ENCODE results near the gene TCOF1.

TCOF1 gene

DNA sequence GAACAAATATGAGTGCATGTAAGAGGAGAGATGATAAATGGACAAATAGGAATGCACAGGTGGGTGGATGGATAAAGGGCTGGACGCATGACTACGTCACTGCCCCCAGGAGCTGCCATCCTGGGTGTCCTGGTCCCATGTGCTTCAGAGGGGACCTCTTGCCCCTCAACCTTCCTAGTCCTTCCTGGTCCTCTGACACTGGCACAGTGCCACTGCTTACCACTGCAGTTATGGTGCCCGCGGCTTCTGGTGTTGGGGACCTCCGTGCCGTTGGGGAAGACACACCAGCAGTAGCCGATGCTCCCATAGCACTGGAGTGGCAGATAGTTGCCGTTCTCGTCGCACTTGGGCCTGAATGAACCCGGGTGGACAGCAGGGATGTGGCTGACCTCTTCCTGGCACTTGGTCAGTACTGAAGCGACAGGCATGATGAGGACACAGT is 45.4 kb downstream of the TCOF1 start:
- Histone ChIP-seq H3K9me2 (replicated peaks; ENCODE audit: insufficient read depth, low read length) (no peaks in the 10 kb centered on the region), H3K36me3 (ENCODE audit: low read length) (peaks cover 10% of the 10 kb centered on the region), H4K20me1 (ENCODE audit: low read depth, low read length) (no peaks in the 10 kb centered on the region), H3K27me3 (ENCODE audit: low read length) (no peaks in the 10 kb centered on the region), H3K27ac (ENCODE audit: low read depth, low read length) (no peak overlapping the region; the same call in 1 of the 2 replicates), H3K9me3 (ENCODE audit: insufficient read depth, low read length) (no peaks in the 10 kb centered on the region), H3K4me2 (ENCODE audit: low read depth, low read length, poor library complexity, severe bottlenecking) (no peak overlapping the region), H2AFZ (ENCODE audit: low read depth, low read length, severe bottlenecking) (no peak overlapping the region), H3K79me2 (ENCODE audit: insufficient read depth, low read length) (peaks cover 6% of the 10 kb centered on the region; the same call in 1 of the 2 replicates), H3F3A (ENCODE audit: insufficient read depth) (peaks cover 79% of the 10 kb centered on the region), H3K9ac (ENCODE audit: low read length) (no peak overlapping the region), H3K4me3 (ENCODE audit: insufficient read depth, low read length, poor library complexity, severe bottlenecking) (no peak overlapping the region)
- TF ChIP-seq, protein P1, sequence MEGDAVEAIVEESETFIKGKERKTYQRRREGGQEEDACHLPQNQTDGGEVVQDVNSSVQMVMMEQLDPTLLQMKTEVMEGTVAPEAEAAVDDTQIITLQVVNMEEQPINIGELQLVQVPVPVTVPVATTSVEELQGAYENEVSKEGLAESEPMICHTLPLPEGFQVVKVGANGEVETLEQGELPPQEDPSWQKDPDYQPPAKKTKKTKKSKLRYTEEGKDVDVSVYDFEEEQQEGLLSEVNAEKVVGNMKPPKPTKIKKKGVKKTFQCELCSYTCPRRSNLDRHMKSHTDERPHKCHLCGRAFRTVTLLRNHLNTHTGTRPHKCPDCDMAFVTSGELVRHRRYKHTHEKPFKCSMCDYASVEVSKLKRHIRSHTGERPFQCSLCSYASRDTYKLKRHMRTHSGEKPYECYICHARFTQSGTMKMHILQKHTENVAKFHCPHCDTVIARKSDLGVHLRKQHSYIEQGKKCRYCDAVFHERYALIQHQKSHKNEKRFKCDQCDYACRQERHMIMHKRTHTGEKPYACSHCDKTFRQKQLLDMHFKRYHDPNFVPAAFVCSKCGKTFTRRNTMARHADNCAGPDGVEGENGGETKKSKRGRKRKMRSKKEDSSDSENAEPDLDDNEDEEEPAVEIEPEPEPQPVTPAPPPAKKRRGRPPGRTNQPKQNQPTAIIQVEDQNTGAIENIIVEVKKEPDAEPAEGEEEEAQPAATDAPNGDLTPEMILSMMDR (IDR thresholded peaks at IDR 0.05; ENCODE audit: insufficient read depth, low read length, poor library complexity, severe bottlenecking), result no peak
- TF ChIP-seq EZH2phosphoT487 (conservative IDR thresholded peaks at IDR 0.05; ENCODE audit: low read length), result no peak

DNA sequence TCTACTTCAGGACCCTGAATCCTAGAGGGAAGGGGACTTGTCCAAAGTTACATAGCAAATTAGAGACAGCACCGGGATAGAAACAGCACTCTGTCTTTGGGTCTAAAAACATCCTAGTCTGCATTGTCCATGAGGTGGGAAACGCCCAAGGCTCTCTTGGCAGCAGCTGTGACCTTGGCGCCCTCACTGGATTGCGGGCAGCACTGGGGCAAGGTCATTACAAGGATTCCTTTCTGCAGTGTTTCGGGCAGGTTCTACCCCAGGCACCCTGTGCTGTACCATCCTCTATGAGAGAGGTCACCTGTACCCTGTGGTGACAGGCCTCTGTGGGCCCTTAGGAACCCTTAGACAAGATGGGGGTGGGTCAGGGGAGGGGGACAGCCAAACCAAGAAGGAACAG is 46.6 kb downstream of the TCOF1 start:
- H3K9ac ChIP-seq (ENCODE audit: low read length), result no peak overlapping the region
- H3K27ac ChIP-seq (ENCODE audit: low read depth, low read length), result no peak overlapping the region
- H3K4me2 ChIP-seq (ENCODE audit: low read depth, low read length, poor library complexity, severe bottlenecking), result no peak overlapping the region
- no peak for TF ChIP-seq EZH2phosphoT487 (conservative IDR thresholded peaks at IDR 0.05; ENCODE audit: low read length)
- TF ChIP-seq, protein P1 (IDR thresholded peaks at IDR 0.05; ENCODE audit: insufficient read depth, low read length, poor library complexity, severe bottlenecking), result no peak
- H2AFZ ChIP-seq (ENCODE audit: low read depth, low read length, severe bottlenecking), result no peak overlapping the region
- no peaks in the 10 kb centered on the region for H3K9me2 ChIP-seq (replicated peaks; ENCODE audit: insufficient read depth, low read length)
- H3K27me3 ChIP-seq (ENCODE audit: low read length), result no peaks in the 10 kb centered on the region
- H3K36me3 ChIP-seq (ENCODE audit: low read length), result peaks cover 10% of the 10 kb centered on the region
- peaks cover 8% of the 10 kb centered on the region; the same call in 1 of the 2 replicates for H4K20me1 ChIP-seq (ENCODE audit: low read depth, low read length)
- H3K4me3 ChIP-seq (ENCODE audit: insufficient read depth, low read length, poor library complexity, severe bottlenecking), result no peak overlapping the region
- no peaks in the 10 kb centered on the region for H3K9me3 ChIP-seq (ENCODE audit: insufficient read depth, low read length)
- peaks cover 76% of the 10 kb centered on the region for H3F3A ChIP-seq (ENCODE audit: insufficient read depth)
- peaks cover 18% of the 10 kb centered on the region for H3K79me2 ChIP-seq (ENCODE audit: insufficient read depth, low read length)

DNA sequence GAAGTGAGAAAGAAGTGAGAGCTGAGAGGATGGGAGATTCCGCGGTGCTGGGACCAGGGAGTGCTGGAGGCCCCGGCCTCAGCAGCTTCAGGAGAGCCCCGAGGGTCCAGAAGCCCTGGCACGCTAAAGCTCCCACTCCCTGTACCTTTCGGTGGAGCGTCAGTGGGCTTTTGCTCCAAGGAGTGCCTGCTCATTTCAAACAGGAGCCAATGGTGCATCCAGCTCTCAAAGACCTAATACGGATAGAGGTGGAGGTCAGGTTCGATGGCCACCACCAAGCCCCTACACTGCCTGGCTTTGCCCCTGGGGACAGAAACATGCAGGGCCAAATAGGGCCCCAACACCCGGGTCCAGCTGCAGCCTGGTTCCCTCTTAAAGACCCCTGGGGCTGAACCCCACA is 47.0 kb downstream of the TCOF1 start:
- no peaks in the 10 kb centered on the region for H3K9me3 ChIP-seq (ENCODE audit: insufficient read depth, low read length)
- H3K36me3 ChIP-seq (ENCODE audit: low read length), result peaks cover 11% of the 10 kb centered on the region
- H3K9ac ChIP-seq (ENCODE audit: low read length), result no peak overlapping the region
- no peaks in the 10 kb centered on the region for H3K27me3 ChIP-seq (ENCODE audit: low read length)
- no peak overlapping the region for H3K4me3 ChIP-seq (ENCODE audit: insufficient read depth, low read length, poor library complexity, severe bottlenecking)
- H3K27ac ChIP-seq (ENCODE audit: low read depth, low read length), result no peak overlapping the region
- H3K4me2 ChIP-seq (ENCODE audit: low read depth, low read length, poor library complexity, severe bottlenecking), result no peak overlapping the region
- peaks cover 22% of the 10 kb centered on the region for H3K79me2 ChIP-seq (ENCODE audit: insufficient read depth, low read length)
- no peak overlapping the region for H2AFZ ChIP-seq (ENCODE audit: low read depth, low read length, severe bottlenecking)
- H3K9me2 ChIP-seq (replicated peaks; ENCODE audit: insufficient read depth, low read length), result no peaks in the 10 kb centered on the region
- peaks cover 8% of the 10 kb centered on the region; the same call in 1 of the 2 replicates for H4K20me1 ChIP-seq (ENCODE audit: low read depth, low read length)
- TF ChIP-seq, protein P1 (IDR thresholded peaks at IDR 0.05; ENCODE audit: insufficient read depth, low read length, poor library complexity, severe bottlenecking), result no peak
- no peak for TF ChIP-seq EZH2phosphoT487 (conservative IDR thresholded peaks at IDR 0.05; ENCODE audit: low read length)
- peaks cover 72% of the 10 kb centered on the region for H3F3A ChIP-seq (ENCODE audit: insufficient read depth)

Measured in SU-DHL-6 (cell line).